ENCODE results near the gene RAET1G.

The RAET1G gene

DNA sequence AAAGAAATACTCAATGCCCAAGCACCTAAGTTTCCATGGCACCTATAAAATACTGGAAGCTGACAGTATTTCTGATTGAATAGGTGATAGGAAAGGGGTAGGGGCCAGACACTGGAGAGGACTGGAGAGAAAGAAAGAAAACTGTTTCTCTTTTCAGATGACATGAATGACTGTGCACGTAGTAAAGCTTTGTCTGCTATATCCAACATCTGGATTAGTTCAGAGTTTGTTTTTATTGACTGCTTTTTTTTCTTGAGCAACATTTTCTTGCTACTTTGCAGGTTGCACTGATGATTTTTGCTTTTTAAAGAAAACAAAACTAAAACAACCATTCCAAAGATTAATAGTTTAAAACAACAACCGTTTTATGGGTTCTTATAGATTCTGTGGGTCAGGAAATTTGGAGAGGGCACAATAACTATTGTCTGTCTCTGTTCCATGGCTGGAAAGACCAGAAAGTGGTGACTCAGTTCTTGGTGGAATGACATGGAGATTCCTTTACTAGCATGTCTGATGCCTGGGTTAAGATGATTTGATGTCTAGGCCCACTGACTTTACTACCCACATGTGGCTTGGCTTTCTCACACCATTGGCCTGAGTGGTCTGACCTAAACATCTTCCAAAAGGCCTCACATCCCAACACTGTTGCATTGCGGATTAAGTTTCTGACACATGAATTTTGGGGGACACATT lies 46.5 kb downstream of the RAET1G start:
- no peak overlapping the region for H3K27ac ChIP-seq
- DNase-seq (ENCODE audit: low read depth, low spot score): no peak

DNA sequence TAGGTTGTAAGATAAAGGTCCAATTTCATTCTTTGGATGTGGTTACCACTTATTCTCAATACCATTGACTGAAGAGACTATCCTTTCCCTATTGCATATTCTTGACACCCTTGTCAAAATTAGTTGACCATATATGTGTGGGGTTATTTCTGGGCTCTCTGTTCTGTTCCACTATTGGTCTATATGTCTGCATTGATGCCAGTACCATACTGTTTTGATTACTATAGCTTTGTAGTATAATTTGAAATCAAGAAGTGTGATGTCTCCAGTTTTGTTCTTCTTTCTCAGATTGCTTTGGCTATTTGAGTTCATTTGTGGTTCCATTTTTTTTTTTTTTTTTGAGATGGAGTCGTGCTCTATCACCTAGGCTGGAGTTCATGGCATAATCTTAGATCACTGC lies 50.7 kb downstream of the RAET1G start:
- no peak for DNase-seq (ENCODE audit: low read depth, low spot score)
- H3K27ac ChIP-seq: no peak overlapping the region

DNA sequence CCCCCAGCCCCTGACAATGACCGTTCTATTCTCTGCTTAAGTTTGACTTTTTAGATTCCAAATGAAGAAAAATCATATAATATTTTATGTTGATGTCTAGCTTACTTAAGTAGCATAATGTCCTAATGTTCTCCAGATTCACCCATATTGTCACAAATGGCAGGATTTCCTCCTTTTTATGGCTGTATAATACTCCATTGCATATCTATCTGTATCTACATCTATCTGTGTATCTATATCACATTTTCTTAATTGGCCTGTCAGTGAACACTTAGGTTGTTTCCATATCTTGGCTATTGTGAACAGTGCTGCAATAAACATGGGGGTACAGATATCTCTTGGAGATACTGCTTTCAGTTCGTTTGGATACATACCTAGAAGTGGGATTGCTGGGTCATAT lies 51.7 kb downstream of the RAET1G start:
- no peak for DNase-seq (ENCODE audit: low read depth, low spot score)
- H3K27ac ChIP-seq: no peak overlapping the region

DNA sequence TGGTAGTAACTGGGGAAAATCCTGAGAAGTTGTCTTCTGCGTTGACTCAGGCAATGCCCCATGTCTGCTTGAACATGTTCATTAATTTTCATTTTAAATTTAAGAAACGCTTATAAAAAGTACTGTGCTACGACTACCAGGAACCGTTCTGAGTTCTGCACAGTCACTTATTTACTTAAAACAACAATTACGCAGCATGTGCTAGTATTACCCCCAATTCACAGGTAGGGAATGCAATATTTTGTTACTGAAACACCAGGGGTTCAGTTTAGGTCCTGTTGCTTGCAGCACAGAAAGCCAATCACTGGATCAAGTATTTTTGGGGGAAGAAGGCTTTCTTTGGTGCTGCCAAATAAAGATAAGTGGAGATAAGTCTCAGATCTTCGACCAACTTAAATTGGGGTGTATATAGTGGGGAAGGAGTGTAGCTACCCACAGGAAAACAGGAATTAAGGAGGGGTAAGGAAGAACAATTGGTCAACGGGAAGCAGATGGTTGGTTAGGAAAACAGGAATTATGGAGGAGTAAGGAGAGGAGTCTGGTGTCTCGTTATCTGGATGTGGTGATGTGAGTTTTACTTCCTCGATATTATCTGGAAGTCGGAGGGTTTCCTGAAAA lies 53.5 kb downstream of the RAET1G start:
- DNase-seq (ENCODE audit: low read depth, low spot score): no peak
- no peak overlapping the region for H3K27ac ChIP-seq

DNA sequence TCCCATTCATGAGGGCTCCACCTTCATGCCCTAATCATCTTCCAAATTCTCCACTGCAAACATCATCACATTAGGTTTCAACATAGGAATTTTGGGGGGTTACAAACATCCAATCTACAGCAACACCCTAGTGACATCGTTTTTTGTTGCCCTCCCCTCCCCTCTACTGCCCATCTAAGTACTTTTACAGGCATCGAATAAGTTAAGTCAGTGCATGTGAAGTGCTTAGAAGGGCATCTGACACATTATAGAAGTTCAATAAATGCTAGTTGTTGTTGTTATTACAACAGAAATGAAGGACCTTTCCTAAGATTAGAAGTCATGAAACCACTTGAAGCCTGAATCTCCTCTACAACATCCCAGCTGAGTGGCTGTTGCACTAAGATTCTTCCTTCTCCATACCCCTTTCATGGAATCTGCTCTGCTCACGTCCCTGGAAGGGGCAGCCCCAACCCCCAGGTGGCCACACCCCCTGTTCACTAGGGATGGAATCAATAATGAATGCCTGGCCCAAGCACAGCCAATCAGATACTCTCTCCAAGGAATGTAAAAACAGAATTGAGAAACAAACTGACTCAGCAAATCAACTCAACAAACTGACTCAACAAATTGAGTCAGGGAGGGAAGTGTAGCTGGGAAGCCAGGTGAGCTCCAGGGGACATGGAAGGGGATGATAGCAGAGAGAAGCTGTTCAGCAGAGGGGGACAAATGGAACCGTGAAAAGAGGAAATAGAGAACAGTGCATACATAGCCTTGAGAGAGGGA lies 54.9 kb downstream of the RAET1G start:
- no peak for DNase-seq (ENCODE audit: low read depth, low spot score)
- H3K27ac ChIP-seq: peak overlapping the region; percentile 53

All from epithelial cell of prostate (primary cell).